Sigmoid colon (tissue), 7 donors: ENCODE measurements around the gene TRIM40. TPM values are rescaled to one million over a fixed set of nuclear protein-coding genes. Genes with fewer than 3 reads are reported as not detected.

Experiments
- DNase-seq: peaks from one replicate; pipeline ENCODE4 v3.0.0-alpha.2; 2019
- H3K27ac ChIP-seq, 4 donors: fragments of 200-600 bp; sonication (generic); one replicate each; pipeline ENCODE4 v1.5.1; 2016 to 2019; ENCODE audit warnings: mild to moderate bottlenecking in 1 of 4
- H3K27me3 ChIP-seq, 3 donors: fragments of 200-600 bp; sonication (generic); one replicate each; pipeline ENCODE4 v1.5.1; 2019; ENCODE audit warnings: mild to moderate bottlenecking in 1 of 3
- H3K36me3 ChIP-seq, 4 donors: fragments of 200-600 bp; sonication (generic); one replicate each; pipeline ENCODE4 v1.5.1; 2016 to 2019
- H3K4me1 ChIP-seq, 4 donors: fragments of 200-600 bp; sonication (generic); one replicate each; pipeline ENCODE4 v1.5.1; 2017 to 2019
- H3K4me3 ChIP-seq, 4 donors: fragments of 200-600 bp; sonication (generic); one replicate each; pipeline ENCODE4 v1.5.1; 2017 to 2019; ENCODE audit warnings: mild to moderate bottlenecking in 2 of 4, moderate library complexity in 1 of 4
- H3K9me3 ChIP-seq, 4 donors: fragments of 200-600 bp in 3 of 4; sonication (generic) in 3 of 4; one replicate each; pipeline versions ENCODE4 v1.5.1 to v1.6.1; 2013 to 2019
- EP300 ChIP-seq, 4 donors: sonication (generic); formaldehyde crosslinking; IDR thresholded peaks; one replicate each; pipeline ENCODE4 v1.6.1; 2017; ENCODE audit warnings: antibody characterized with exemption in 4 of 4
- POLR2A ChIP-seq, 2 donors: fragments of 450-650 bp; IDR thresholded peaks; one replicate each; pipeline ENCODE4 v1.6.1; 2016; ENCODE audit warnings: antibody characterized with exemption in 2 of 2, mild to moderate bottlenecking in 2 of 2, moderate library complexity in 2 of 2
- POLR2AphosphoS5 ChIP-seq, 4 donors: sonication (generic); formaldehyde crosslinking; IDR thresholded peaks; one replicate each; pipeline ENCODE4 v1.6.1; 2017; ENCODE audit warnings: antibody characterized with exemption in 4 of 4
- whole genome bisulfite sequencing, 2 donors: extraction: QIAGEN DNeasy Blood & Tissue Kit; methylation state at CpG; one replicate each; pipeline ENCODE4 v1.1.7; 2013; 5-methylcytosine and 5-hydroxymethylcytosine counted together
- intact Hi-C: fragments of 100-400 bp; cut with DNase I; formaldehyde crosslinking; loops from one replicate; pipeline ENCODE4 v1.15.1; 2023
- polyA plus RNA-seq, 3 donors: library from polyadenylated mRNA; stranded (reverse); fragments of 200-250 nt; gene quantifications; one replicate each; pipeline ENCODE4 v1.2.3, GENCODE V29; 2013
- total RNA-seq, 4 donors: library from RNA; depleted of rRNA; stranded (reverse); fragments of >200 nt; gene quantifications; one replicate each; pipeline ENCODE4 v1.1.0, GENCODE V29; 2016
- TF ChIP-seq, protein P1 (sequence below), 4 experiments: fragments of 450-650 bp in 3 of 4; fragments of 200-600 bp in 1 of 4; IDR thresholded peaks; one replicate each; pipeline ENCODE4 v1.5.1; 2016 to 2019; ENCODE audit warnings: antibody characterized with exemption in 4 of 4, mild to moderate bottlenecking in 3 of 4, moderate library complexity in 2 of 4
- donor health status: healthy with polysubstance abuse.
- donor health status: Bipolar disorder and iron deficiency.
- donor health status: healthy.

TRIM40 gene
- total and polyA plus RNA-seq, 7 donors: 6.6 to 23.8 (median 18.9) TPM; not detected in 4

DNA sequence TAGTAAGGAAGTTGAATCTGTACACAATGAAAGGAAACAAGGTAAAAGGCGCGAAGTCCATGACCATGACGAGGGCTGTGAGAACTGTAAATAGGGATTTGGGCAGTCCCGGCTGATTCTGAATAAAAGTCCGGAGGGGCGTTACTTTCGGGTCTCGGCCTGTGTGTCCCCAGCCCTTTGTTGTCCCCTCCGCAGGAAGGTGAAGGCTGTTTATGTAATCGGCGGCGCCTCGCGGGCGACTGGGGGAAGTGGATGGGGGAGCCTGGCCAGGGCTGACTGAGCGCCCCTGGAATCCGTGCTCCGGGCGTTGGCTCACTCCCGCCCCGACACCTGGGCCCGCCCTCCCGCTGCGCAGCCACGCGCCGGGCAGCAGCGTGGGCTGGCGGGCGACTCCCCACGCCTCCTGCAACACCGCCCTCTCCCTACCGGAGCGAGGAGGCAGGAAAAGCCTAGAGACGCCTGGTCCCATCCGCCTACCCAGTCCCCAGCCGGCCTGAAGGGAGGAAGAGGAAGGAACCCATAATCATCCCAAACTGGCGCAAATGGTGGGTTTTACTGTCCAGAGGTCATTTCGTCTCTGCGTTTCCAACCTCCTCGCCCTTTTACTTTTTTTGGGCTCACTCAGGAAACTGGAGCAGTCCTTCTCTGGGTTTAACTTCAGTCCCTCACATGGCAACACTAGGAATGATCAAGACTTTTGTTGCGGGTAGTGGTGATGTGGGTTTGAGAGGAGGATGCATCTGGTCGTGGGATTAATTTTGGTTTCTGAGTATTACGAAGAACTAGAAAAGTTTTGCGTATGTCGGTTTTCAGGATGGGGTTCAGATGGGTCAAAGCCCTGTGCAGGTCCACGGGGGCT lies 35.1 kb upstream of the TRIM40 start:
- H3K4me1 ChIP-seq: peaks cover 0 to 36% (median 32%) of the 10 kb centered on the region in 4 donors
- DNase-seq: no peak
- no peaks in the 10 kb centered on the region for H3K9me3 ChIP-seq
- intact Hi-C loops: loop anchor here (5.0 to 10.0 kb wide), 4 partner anchors 34 to 256 kb away; partner anchors contain the start of genes PPP1R11, RPP21 and TRIM26
- no peak overlapping the region for H3K27ac ChIP-seq
- 1% methylated on average over 47 of the region's 47 CpGs for WGBS, 2 donors
- peak in 1 of 2 donors; percentile 40 for TF ChIP-seq POLR2A (IDR thresholded peaks at IDR 0.05)
- TF ChIP-seq POLR2AphosphoS5 (IDR thresholded peaks at IDR 0.05): no peak
- H3K27me3 ChIP-seq: peaks cover 21 to 63% (median 43%) of the 10 kb centered on the region in 3 donors
- H3K4me3 ChIP-seq: peak overlapping the region in 3 of 4 donors; percentile 34 to 51 (median 45)
- H3K36me3 ChIP-seq: no peaks in the 10 kb centered on the region

DNA sequence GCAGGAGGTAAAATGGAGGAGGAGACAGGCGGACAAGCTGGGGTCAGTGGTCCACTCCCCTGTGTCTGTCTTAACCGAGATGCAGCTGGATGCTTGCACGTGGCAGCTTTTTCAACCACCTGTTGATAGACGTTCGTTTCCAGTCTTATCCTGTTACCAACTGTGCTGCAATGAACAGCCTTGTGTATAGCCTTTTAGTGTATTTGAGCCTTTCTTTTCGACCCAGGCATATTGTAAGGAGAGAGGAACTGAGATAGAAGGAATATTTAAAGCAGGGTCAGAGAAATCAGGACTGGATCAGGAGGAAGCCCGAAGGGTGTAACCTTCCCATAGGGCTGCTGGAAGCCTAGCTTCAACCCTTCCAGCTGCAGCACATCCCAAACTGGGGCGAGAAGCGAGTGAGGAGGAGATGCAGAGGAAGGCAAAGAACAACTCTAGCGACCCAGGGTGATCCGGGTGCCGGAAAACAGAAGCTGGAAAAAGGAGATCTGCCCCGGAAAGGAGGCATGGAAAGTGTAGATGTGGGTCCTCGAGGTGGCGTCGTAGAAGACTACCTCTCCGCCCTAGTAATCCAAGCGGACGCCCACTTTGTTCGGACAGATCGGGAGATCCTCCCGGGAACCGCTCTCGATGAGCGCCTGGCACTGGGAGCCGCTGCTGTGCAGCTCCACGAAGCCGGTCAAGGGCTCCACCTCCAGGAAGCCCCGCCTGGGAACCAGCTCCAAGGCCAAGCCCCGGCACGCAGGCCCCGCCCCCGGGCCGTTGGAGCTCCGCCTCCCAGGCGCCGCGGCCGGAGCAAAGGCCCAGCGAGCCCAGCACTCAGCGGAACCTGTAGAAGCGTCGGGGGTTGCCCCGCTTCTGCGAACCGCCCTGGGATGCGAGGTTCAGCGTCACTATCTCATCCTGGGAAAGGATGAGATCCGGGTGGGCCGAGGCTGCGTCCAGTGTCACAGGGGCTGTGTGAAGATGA lies 34.2 kb upstream of the TRIM40 start:
- H3K36me3 ChIP-seq: no peaks in the 10 kb centered on the region
- peak; percentile 95 for DNase-seq
- no peak for TF ChIP-seq EP300 (IDR thresholded peaks at IDR 0.05)
- TF ChIP-seq, protein P1, sequence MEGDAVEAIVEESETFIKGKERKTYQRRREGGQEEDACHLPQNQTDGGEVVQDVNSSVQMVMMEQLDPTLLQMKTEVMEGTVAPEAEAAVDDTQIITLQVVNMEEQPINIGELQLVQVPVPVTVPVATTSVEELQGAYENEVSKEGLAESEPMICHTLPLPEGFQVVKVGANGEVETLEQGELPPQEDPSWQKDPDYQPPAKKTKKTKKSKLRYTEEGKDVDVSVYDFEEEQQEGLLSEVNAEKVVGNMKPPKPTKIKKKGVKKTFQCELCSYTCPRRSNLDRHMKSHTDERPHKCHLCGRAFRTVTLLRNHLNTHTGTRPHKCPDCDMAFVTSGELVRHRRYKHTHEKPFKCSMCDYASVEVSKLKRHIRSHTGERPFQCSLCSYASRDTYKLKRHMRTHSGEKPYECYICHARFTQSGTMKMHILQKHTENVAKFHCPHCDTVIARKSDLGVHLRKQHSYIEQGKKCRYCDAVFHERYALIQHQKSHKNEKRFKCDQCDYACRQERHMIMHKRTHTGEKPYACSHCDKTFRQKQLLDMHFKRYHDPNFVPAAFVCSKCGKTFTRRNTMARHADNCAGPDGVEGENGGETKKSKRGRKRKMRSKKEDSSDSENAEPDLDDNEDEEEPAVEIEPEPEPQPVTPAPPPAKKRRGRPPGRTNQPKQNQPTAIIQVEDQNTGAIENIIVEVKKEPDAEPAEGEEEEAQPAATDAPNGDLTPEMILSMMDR (IDR thresholded peaks at IDR 0.05): no peak
- TF ChIP-seq POLR2A (IDR thresholded peaks at IDR 0.05): peak in 1 of 2 donors; percentile 55
- peak; percentile 49 to 78 (median 64) for TF ChIP-seq POLR2AphosphoS5 (IDR thresholded peaks at IDR 0.05)
- H3K27me3 ChIP-seq: peaks cover 21 to 57% (median 40%) of the 10 kb centered on the region in 3 donors
- WGBS, 2 donors: 1 to 3% methylated on average over 51 of the region's 51 CpGs
- H3K4me1 ChIP-seq: peaks cover 0 to 36% (median 32%) of the 10 kb centered on the region in 4 donors
- peak overlapping the region; percentile 16 to 51 (median 40) for H3K4me3 ChIP-seq
- peak overlapping the region; percentile 59 to 77 (median 70) for H3K27ac ChIP-seq
- no peaks in the 10 kb centered on the region for H3K9me3 ChIP-seq
- intact Hi-C loops: loop anchor here (2.0 to 10.0 kb wide), 5 partner anchors 34 to 257 kb away; partner anchors contain the start of genes PPP1R11, RPP21 and TRIM26

DNA sequence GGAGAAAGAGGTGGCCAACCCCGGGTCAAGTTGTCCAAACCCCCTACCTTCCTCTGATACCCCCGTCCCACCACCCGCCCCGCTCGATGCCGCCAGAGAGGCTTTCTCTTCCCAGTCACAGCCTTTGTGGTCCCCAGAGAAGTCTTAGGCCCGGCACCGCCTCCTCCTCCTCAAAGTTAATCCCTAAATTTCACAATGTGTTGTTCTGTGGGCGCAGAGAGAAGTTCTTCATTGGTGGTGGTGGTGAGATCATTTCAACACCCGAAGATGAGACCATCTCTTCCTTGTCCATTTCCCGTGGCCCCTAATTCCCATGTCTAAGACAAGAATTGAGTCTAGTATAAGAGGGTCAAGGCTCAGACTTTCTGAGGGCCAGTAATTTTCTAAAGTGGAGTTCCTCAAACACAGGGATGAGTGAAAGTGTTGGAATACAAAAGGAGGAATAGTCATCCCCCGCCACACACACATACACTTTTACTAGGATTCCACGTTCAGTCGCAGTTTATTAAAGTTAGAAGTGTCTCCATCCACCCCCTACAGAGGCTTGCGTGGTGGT lies 33.4 kb upstream of the TRIM40 start:
- peak; percentile 83 for DNase-seq
- WGBS, 2 donors: 25 to 50% methylated on average over 15 of the region's 15 CpGs
- H3K27me3 ChIP-seq: peaks cover 21 to 57% (median 39%) of the 10 kb centered on the region in 3 donors
- H3K27ac ChIP-seq: peak overlapping the region; percentile 59 to 77 (median 70)
- H3K4me1 ChIP-seq: peaks cover 0 to 36% (median 32%) of the 10 kb centered on the region in 4 donors
- TF ChIP-seq, protein P1 (IDR thresholded peaks at IDR 0.05): no peak
- TF ChIP-seq POLR2A (IDR thresholded peaks at IDR 0.05): no peak
- no peak for TF ChIP-seq POLR2AphosphoS5 (IDR thresholded peaks at IDR 0.05)
- no peaks in the 10 kb centered on the region for H3K36me3 ChIP-seq
- H3K9me3 ChIP-seq: no peaks in the 10 kb centered on the region
- intact Hi-C loops: loop anchor here (2.0 to 10.0 kb wide), 5 partner anchors 35 to 258 kb away; partner anchors contain the start of genes PPP1R11, RPP21 and TRIM26
- peak overlapping the region in 3 of 4 donors; percentile 34 to 51 (median 45) for H3K4me3 ChIP-seq

DNA sequence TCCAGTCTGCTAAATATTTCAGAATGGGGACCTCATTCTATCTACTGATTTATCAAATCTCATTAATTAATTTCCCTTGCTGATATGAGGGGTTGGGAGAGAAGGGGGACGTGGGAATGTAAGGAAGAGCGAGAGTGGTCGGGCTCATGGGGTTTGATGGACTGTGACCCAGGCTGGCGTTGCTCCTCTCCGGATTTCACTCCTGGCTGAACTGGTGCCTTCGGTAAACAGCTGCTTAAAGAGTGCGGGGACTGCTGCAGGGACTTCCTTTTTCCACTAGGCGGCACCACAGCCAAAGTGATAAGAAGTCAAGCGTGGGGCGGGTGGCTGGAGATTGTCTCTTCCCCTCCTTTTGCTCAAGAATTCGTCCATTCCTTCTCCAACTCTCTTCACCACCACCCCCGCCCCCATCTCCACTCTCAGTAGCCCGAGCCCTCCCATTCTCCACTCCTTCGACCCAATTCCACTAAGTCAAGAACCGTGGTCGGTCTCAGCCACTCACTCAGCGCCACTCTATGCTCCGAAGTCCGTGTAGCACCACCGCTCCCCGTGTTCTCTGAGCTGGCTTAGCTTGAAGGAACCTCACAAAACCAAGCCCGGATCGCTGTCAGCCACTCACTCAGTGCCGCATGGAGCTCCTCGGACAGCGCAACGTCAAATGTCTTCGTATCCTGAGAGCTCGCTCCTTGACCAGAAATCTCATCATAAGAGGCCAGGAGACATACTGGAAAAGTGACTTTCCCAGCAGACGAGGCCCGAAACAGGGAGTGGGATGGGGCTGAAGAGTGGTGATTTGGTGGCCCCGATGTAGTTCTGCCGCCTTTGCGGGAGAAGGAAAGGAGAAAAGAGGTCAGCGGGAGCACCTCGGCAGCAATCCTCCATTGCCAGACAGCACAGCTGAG lies 32.7 kb upstream of the TRIM40 start:
- DNase-seq: peak; percentile 95
- H3K4me1 ChIP-seq: peaks cover 0 to 36% (median 32%) of the 10 kb centered on the region in 4 donors
- intact Hi-C loops: loop anchor here (1.0 to 10.0 kb wide), 6 partner anchors 28 to 258 kb away; partner anchors contain the start of genes PPP1R11, RPP21 and TRIM26
- peak in 2 of 4 donors; percentile 38 to 41 for TF ChIP-seq POLR2AphosphoS5 (IDR thresholded peaks at IDR 0.05)
- TF ChIP-seq POLR2A (IDR thresholded peaks at IDR 0.05): no peak
- TF ChIP-seq, protein P1 (IDR thresholded peaks at IDR 0.05): peak; percentile 85 to 95 (median 92)
- H3K4me3 ChIP-seq: peak overlapping the region; percentile 30 to 45 (median 38)
- H3K9me3 ChIP-seq: no peaks in the 10 kb centered on the region
- 4% methylated on average over 36 of the region's 36 CpGs for WGBS, 2 donors
- H3K36me3 ChIP-seq: no peaks in the 10 kb centered on the region
- H3K27ac ChIP-seq: peak overlapping the region; percentile 59 to 77 (median 70)
- H3K27me3 ChIP-seq: peaks cover 19 to 54% (median 31%) of the 10 kb centered on the region in 3 donors
